GM18907 (cell line): ENCODE data around the gene SYDE1.

Source experiments
- ATAC-seq: cut with Tn5 transposase; IDR thresholded peaks from one replicate; pipeline ENCODE4 v1.9.1; 2021; ENCODE audit warnings: mild to moderate bottlenecking, moderate library complexity; ENCODE audit not compliant: unreplicated experiment

Gene SYDE1

DNA sequence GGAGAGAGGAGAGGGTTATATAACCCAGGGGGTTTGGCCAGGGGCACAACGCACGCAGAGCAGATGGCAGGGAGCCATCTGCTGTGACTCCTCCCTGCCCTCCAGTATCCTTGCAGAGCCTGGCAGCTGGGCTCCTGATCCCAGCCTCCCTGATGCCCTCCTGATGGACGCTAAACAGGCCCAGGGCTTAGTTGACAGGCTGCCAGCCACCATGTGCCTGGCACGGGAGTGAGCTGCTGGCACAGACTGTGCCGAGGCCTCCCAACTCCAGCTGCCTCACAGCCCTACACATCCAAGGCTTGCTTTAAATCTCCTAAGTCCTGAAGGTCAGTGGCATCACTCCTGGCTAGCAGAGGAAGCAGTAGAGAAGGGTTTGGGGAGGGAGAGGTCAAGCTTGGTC lies 16.7 kb downstream of the SYDE1 start:
- ATAC-seq, result no peak

DNA sequence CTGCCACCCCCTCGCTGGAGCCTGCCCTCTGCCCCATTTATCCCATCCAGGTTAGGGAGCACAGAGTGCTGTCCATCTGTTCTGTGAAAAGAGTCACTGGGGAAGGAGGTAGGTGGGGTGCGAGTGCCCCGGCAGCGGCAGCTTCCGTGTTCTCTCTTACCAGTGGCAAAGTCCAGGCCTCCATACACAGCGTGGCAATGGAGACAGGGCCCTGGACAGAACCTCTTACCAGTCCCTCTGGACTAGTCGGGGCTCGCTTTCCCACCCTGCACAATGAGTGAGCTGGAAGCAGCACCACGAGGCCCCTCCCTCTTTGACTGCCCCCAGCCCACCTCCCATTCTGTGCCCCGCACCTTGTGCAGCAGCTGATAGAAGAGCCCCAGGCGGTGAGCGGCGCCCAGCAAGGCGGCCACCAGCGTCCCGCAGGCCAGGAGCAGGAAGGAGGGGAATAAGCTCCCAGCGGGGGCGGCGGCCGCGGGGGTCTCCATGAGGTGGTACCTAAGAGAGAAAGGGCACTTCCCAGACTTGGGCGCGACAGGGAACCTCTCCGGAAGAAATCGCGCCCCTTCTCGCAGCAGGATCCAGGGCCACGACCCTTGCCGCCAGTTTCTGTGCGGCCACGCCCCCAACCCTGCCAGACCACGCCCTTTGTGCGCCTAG lies 17.5 kb downstream of the SYDE1 start:
- ATAC-seq, result no peak

DNA sequence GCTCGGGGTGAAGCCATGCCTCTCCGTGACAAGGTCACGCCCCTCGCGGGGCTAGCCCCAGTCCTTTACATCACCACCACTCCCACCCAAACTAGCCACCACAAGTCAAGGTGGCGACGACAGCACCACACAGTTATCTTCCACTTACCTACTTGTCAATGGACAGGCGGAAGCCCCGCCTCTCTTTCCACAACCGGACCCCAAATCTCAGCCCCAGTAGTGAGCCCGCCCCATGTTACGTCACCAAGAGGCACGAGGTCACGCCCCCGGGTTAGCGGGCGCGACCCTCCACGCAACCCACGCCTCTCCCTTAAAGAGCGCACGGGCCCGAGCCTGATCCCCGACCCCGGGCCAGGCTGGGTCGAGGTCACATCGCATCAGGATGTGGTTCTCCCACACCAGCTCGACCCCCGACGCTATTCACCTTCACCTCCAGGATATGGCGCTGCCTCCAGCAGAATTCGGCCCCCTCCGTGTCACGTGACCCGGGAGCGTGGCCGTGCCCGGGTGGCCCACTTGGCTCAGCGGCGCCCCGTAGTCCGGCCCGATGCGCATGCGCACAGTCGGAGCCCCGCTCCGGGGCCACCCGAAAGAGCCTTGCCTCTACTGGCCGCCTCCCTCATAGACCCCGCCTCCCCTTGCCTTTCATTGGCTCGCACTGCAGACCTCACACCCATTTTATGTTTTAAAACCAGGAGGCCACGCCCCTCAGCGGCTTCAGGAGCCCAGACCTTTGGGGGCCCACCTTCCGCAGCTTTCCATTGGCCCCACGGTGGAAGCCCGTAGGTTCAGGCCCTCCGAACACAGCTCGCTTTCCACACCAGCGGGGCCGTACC lies 18.2 kb downstream of the SYDE1 start:
- peak; percentile 85 for ATAC-seq

DNA sequence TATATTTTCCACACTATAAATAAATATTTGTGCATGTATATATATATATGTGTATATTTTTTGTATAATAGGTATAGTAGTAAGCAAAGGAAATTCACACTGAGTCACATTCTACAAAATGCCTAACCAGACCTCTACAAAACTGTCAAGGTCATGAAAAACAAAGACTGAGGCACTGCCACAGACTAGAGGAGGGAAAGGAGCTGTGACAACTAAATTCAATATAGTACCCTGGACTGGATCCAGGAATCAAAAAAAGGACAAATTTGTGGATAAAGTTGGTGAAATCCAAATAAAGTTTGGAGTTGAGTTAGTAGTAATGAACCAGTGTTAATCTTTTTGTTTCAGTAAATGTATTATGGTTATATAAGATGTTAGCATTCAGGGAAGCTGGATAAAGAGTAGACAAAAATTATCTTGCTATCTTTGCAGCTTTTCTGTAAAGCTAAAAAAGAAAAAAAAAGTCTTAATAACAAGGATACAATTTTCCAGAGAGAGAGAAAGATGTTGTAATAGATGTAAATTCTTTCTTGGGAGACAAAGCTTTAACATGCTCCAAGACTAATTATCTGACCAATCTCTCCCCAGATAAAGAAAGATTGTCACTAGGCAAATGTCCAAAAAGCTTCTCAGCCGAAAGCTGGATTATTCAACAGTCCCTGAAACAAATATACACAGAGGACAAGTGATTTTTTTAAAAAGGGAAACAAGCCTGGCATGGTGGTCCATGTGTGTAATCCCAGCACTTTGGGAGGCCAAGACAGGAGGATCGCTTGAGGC lies 19.1 kb downstream of the SYDE1 start:
- ATAC-seq, result no peak

DNA sequence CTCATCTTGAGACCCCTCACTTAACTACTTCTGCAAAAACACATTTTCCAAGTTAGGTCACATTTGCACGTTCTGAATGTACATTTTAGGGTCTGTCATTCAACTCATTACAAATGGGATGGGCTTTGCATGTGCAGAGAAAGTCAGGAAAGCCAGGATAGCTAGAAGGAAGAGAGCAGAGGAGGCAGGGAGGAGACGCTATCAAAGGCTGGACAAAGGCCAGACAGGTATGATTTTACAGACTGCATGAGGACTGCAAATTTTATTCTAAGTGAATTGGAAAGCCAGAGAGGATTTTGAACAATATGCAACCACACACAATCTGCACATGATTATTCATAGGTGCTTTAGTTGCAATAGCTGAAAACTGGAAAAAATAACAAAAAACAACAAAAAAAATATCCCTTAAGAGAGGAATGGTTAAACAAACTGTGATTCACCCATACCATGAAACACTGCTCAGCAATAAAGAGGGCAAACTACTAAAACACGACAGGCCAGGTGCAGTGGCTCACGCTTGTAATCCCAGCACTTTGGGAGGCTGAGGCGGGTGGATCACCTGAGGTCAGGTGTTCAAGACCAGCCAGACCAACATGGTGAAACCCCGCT lies 21.1 kb downstream of the SYDE1 start:
- no peak for ATAC-seq

DNA sequence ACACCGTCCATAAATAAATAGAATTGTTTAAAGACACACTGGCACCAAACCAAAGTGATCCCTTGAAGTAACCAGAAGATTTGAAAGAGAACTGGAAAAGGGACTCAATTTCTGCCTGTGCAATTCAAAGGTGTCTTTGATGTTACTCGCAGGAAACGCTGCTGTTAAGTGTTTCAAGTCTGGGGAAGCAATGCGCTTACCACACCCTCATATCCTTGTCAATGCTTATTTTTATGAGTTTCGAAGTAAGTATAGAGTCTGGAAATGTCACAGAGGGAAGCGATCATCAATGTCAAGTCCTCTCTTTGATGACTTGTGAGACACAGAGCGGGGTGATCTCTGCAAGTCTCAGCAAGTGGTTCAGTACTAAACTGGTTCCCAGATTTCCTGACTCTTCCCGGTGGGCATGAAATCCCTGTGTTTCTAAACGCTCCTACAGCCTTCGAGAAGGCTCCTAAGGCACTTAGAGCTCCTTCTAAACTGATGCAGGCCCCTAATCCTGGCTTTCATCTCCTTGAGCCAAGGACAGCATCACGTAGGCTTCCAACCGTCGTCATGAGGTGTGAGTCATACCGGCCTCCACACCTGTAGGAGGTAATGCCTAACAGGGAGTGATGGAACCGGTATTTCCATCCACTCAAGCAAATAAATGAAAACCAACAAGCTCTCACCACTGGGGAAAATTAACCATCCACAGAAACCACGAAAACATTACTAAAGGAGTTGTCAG lies 22.8 kb downstream of the SYDE1 start:
- ATAC-seq, result no peak

DNA sequence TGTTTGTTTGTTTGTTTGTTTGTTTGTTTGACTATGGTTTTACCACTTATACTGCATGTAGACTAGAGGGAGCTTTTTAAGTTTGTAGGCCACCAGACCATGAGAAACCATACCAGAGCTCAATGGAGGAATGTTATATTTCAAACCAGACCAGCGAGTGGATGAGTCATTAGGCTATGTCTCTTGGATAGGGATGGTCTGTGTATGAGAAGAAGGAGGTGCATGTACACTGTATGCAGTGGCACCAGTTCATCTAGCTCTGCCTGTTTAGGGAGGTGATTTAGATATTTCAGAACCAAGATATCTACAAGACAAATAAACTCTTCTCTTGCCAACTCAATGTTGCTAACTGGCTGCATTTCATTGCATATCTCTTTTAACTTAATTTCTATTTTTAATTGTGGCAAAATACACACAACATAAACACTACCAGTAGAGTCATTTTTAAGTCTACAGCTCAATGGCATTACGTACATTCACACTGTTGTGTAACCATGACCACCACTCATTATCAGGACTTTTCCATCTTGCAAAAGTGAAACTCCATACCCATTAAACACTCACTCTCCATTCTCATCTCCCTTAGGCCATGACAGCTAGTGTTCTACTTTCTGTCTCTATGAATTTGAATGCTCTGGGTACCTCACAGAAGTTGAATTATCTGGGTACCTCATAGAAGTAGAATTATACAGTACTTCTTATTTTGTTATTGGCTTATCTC lies 29.2 kb downstream of the SYDE1 start:
- ATAC-seq, result no peak

DNA sequence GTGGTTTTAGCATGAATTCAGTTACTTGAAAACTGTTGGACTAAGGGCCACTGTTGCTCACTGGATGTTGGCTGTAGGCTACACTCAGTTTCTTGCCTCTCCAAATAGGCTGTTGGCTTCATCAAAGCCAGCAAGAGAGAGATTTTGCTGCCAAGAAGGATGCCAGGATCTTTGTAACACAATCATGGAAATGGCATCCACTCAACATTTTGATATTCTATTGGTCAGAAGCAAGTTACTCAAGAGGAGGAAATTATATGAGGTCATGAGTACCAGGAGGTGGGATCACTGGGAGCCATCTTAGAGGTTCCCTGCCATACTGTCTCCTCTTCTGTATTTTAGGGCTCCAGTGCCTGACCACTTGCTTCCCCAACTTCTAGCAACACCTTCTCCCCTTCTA lies 30.6 kb downstream of the SYDE1 start:
- ATAC-seq, result no peak

DNA sequence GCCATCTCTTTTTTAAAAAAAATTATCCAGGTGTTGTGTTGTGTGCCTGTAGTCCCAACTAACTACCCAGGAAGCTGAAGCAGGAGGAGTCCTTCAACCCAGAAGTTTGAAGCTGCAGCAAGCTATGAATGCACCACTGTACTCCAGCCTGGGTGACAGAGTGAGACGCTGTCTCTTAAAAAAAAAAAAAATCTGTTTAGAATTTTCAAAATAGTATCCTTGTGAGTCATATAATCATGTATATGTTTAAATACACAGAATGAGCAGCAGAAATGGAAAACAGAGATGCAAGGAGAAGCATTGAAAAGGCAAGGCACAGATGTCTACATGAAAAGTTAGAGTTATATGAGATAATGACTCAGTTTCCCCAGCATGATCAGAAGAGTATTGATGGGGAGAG lies 31.2 kb downstream of the SYDE1 start:
- ATAC-seq, result no peak

DNA sequence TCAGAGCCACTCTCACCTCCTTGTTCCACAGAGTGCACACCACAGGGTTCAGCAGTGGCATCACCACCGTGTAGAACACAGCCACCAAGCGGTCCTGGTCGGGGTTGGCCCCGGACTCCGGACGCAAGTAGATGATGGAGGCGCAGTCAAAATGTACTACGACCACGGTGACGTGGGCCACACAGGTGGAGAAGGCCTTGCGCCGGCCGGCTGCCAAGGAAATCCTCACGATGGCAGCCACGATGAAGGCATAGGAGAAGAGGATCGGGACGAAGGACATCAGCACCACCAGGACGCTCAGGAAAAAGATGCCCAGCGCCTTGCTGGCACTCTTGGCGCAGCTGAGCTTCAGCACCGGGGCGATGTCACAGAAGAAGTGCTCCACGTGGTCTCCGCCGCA lies 33.9 kb downstream of the SYDE1 start:
- ATAC-seq, result no peak

DNA sequence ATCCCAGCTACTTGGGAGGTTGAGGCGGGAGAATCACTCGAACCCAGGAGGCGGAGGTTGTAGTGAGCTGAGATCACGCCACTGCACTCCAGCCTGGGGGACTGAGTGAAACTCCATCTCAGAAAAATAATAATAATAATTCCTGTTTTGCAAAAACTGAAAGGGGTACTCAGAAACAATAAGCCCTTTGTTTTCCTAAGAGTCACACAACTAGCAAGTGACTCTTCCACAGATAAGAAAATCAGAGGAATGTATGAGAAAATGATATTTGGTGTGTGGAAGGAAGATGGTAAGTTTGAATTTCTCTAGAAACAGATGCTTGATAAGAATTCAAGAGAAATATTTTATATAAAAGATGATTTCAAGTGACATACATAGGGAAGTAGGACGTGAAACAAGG lies 35.1 kb downstream of the SYDE1 start:
- ATAC-seq, result no peak

DNA sequence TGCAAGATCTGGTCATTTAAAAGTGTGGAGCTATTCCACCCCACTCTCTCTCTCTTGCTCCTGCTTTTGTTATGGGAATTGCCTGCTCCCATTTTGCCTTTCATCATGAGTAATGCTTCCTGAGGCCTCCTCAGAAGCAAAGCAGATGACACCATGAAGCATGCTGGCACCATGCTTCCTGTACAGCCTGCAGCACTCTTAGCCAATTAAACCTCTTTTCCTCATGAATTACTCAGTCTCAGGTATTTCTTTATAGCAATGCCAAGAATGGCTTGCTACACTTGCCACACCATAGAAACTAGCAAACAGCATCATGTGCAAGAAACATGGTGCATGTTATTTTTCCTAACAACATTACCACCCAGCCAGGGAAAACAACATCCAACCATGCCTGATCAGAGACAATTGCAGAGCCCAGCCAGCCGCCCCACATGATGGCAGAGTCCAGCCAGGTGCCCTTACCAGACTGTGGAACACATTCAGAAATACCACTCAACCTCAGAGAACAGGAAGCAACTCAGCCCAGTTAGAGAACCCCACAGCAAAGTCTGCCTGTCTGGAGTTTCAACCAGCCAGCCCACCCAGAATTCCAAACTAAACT lies 36.9 kb downstream of the SYDE1 start:
- ATAC-seq, result no peak

DNA sequence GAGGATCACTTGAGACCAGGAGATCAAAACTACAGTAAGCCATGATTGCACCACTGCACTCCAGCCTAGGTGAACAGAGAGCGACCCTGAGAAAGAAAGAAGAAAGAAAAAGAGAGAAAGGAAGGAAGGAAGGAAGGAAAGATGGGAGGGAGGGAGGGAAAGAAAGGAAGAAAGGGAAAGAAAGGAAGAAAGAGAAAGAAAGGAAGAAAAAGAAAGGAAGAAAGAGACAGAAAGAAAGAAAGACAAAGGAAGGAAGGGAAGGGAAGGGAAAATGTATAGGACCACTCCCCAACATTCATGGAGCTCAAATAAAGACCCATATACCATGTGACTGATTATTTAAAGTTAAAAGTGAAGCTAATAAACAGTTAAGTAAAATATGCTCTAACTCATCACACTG lies 39.9 kb downstream of the SYDE1 start:
- no peak for ATAC-seq

DNA sequence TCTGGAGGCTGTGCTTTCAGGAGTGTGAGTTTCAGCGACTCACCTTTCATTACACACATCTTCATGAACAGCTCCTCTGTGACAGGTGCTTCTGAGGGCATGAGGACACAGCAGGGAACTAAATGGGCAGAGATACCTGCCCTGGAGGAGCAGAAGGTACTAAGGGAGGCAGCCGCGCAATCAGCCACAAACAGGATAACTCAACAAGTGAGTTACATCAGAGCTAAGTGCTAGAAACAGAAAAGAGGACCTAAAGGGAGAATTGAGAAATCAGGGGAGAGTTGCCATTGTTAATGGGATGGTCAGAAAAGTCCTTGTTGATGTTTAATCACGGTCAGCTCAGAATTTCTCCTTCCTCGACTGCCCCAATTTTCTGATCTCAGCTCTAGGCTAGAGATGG lies 42.5 kb downstream of the SYDE1 start:
- no peak for ATAC-seq

DNA sequence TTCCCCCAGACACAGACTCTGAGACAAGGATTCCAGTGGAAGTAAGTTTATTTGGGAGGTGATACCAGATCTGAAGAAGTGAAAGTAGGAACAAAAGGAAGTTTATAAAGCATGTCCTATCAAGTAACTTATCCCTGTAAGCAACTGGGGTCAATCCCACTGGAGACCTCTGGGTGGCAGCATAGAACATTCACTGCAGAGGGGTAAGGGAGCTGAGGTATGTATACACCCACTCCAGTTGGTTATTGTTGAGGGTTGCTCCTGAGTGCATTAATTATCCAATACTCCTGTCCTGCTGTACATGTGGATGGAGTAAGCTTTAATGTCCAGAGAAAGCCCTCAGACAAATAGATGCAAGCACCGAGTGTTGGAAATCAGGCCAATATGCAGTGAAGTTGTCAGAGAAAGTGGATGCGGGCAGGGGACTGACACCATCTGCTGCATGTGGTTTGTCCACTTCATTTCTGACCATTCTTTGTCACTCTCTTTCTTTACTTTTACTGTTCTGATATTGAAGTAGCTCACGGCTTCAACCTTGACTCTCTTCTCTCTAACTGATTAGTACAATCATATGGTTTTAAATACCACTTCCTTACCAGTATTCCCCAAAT lies 46.9 kb downstream of the SYDE1 start:
- ATAC-seq, result no peak

DNA sequence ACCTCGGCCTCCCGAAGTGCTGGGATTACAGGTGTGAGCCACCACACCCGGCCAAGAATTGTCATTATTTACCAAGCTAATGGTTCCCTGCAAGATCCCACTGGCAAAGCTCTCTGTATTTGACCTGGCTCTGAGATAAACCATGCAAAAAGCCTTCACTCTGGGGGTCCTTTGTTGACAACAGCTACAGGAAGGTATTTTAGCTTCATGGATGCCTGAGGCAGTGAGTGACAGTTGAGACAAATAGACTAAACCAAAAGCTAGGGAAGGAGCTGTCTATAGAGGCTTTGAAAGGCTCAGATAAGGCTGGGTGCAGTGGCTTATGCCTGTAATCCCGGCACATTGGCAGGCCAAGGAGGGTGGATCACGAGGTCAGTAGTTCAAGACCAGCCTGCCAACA lies 48.1 kb downstream of the SYDE1 start:
- no peak for ATAC-seq

DNA sequence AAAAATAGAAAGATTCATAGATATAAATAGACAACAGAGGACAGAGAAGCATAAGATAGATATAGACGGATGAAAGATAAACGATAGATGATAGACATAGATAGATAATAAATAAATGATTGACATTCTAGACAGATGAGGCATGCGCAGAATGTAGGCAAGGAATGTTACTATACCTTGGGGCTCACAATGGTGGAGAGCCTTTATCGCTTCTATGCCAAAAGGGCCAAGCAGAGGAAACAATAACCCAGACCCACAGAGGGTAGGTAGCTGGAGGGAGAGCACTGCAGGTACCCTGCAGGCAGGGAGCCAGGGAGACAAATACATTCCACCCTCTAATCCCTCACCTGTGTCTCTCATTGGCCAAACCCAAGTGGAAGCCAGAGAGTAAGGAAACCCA lies 49.2 kb downstream of the SYDE1 start:
- no peak for ATAC-seq

DNA sequence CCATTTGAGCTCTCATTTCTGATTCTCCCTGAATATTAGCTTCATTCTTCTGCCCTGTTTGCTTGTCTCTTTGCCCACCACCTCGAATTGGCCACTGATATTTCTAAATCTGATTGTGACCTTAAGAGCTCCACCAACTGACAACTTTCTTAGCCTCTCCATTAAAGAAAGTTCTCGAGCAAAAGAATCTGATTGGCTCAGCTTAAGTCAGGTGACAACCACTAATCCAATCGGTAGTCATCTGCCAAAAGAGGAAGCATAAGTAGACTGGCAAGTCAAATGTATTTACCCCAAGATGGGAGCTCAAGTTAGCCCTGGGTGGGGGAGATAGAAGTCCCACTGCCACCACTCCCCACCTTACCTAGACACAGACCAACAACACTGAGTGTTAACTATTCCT lies 52.0 kb downstream of the SYDE1 start:
- no peak for ATAC-seq
